Tibial nerve (tissue), 4 donors: ENCODE measurements around the gene TTC39B.

Experiments used
- CTCF ChIP-seq, 5 experiments: fragments of 200-600 bp in 3 of 5; fragments of 450-650 bp in 2 of 5; sonication (generic) in 3 of 5; IDR thresholded peaks; one replicate each; pipeline ENCODE4 v1.5.1; 2016 to 2019; ENCODE audit warnings: antibody characterized with exemption in 5 of 5, mild to moderate bottlenecking in 3 of 5, moderate library complexity in 2 of 5
- EP300 ChIP-seq, 2 donors: sonication (generic); formaldehyde crosslinking; IDR thresholded peaks; one replicate each; pipeline ENCODE4 v1.6.1; 2017; ENCODE audit warnings: antibody characterized with exemption in 2 of 2, mild to moderate bottlenecking in 1 of 2
- POLR2A ChIP-seq, 2 donors: fragments of 450-650 bp; IDR thresholded peaks; one replicate each; pipeline ENCODE4 v1.6.1; 2017; ENCODE audit warnings: antibody characterized with exemption in 2 of 2, mild to moderate bottlenecking in 2 of 2, moderate library complexity in 2 of 2

DNA sequence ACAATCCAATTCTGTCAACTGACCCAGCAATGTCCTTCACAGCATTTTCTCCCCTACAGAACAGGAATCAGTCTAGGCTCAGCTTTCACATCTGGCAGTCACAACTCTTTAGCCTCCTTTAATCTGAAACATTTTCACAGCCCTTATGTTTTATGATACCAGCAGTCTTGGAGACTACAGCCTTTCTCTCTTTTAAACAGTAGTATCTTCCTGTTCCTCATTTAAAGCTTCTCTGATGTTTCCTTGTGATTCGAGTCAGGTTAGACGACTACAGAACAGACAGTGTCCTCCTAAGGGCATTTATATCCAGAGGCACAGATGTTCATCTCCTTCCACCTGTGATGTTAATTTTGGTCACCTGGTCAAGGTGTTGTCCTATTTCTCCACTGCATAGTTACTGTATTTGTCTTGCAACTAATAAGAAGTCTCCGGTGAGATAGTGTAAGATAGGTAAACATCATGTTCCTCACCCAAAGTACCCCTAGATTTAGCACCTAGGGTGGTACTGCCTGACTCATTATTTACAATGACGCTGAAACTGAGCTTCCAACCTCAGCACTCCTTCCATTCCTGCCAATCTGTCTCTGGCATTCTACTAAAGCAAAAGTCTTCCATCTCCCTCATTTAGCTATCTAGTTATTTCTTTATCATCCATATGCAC, 20.7 kb downstream of the TTC39B start:
- TF ChIP-seq EP300 (IDR thresholded peaks at IDR 0.05) (no peak), CTCF (IDR thresholded peaks at IDR 0.05) (no peak), POLR2A (IDR thresholded peaks at IDR 0.05) (no peak)
